Glutamatergic neuron (in vitro differentiated cells): Measurements from ENCODE around the gene NCAPH2. TPM values are rescaled to one million over a fixed set of nuclear protein-coding genes. Genes with fewer than 3 reads are reported as not detected.
"Not testable (repeated sequence)": the region's sequence is repeated elsewhere in the genome, so short reads cannot be mapped to it uniquely, and the experiment has no call there.

Experiments
- DNase-seq: peaks from one replicate; pipeline ENCODE4 v3.0.0; 2022
- H3K27ac Mint-ChIP-seq: one replicate; pipeline ENCODE4 v1.8.0; 2020; ENCODE audit warnings: mild to moderate bottlenecking, mixed read lengths, inconsistent platforms; ENCODE audit not compliant: unreplicated experiment
- H3K27me3 Mint-ChIP-seq: one replicate; pipeline ENCODE4 v1.8.0; 2020; ENCODE audit warnings: mild to moderate bottlenecking, moderate library complexity, mixed read lengths, inconsistent platforms; ENCODE audit not compliant: unreplicated experiment
- H3K36me3 Mint-ChIP-seq: one replicate; pipeline ENCODE4 v1.8.0; 2020; ENCODE audit warnings: mild to moderate bottlenecking, mixed read lengths, inconsistent platforms; ENCODE audit not compliant: unreplicated experiment
- H3K4me1 Mint-ChIP-seq: one replicate; pipeline ENCODE4 v1.8.0; 2020; ENCODE audit warnings: mild to moderate bottlenecking, low read depth, mixed read lengths, inconsistent platforms; ENCODE audit not compliant: unreplicated experiment
- H3K4me3 Mint-ChIP-seq: one replicate; pipeline ENCODE4 v1.8.0; 2020; ENCODE audit warnings: mild to moderate bottlenecking, mixed read lengths, inconsistent platforms; ENCODE audit not compliant: unreplicated experiment
- H3K9me3 Mint-ChIP-seq: one replicate; pipeline ENCODE4 v1.8.0; 2020; ENCODE audit warnings: mild to moderate bottlenecking, moderate library complexity, mixed read lengths, inconsistent platforms; ENCODE audit not compliant: unreplicated experiment
- CTCF ChIP-seq: fragments of 200-600 bp; sonication (generic); IDR thresholded peaks from one replicate; pipeline ENCODE4 v1.5.0; 2021; ENCODE audit not compliant: partially characterized antibody, unreplicated experiment
- total RNA-seq: library from RNA; stranded (reverse); fragmentation: NEBNext Ultra II Directional; extraction: Animal tissue kit (Norgen Biotek cat#: 25700); gene quantifications from one replicate; pipeline ENCODE4 v1.2.1, GENCODE V29; 2021; ENCODE audit not compliant: unreplicated experiment

The NCAPH2 gene
- total RNA-seq, 1 donor from 2014 or later: 52.9 TPM

GRCh38 chr22:50531962-50532674, 24.1 kb downstream of the NCAPH2 start:
- peak; percentile 70 for DNase-seq
- H3K9me3 Mint-ChIP-seq: peaks cover 12% of the 10 kb centered on the region
- peak overlapping the region; percentile 55 for H3K4me3 Mint-ChIP-seq
- H3K4me1 Mint-ChIP-seq: peaks cover 6% of the 10 kb centered on the region
- no peaks in the 10 kb centered on the region for H3K36me3 Mint-ChIP-seq
- peaks cover 23% of the 10 kb centered on the region for H3K27me3 Mint-ChIP-seq
- TF ChIP-seq CTCF: no peak
- H3K27ac Mint-ChIP-seq: no peak overlapping the region

DNA sequence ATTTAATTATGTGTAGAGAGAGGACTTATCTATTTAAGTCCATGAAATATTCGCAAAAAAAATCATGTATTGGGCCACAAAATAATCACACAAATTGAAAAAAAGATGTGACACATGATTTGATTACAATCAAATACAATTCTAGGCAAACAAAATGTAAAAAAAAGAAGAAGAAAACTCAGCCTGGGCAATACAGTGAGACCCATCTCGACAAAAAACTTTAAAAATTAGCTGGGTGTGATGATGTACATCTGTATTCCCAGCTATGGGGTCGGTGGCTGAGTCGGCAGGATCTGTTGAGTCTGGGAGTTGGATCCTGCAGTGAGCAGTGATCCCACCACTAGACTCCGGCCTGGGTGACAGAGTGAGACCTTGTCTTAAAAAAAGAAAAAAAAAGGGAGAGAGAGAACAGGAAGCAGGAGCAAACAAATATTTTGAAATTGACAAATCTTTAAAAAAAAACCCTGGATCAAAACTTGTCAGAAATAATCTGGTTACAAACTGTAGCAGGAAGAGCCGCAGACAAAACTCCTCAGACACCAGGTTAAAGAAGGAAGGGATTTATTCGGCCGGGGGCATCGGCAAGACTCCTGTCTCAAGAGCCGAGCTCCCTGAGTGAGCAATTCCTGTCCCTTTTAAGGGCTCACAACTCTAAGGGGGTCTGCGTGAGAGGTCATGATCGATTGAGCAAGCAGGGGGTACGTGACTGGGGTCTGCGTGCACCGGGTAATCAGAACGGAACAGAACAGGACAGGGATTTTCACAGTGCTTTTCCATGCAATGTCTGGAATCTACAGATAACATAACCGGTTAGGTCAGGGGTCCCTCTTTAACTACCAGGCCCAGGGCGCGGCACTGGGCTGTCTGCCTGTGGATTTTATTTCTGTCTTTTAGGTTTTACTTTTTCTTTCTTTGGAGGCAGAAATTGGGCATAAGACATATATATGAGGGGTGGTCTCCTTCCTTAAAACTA, 25.1 kb downstream of the NCAPH2 start:
- H3K27ac Mint-ChIP-seq: no peak overlapping the region
- H3K4me1 Mint-ChIP-seq: peaks cover 1% of the 10 kb centered on the region
- DNase-seq: no peak
- H3K4me3 Mint-ChIP-seq: peak overlapping the region; percentile 25
- no peak for TF ChIP-seq CTCF
- H3K27me3 Mint-ChIP-seq: peaks cover 13% of the 10 kb centered on the region
- H3K9me3 Mint-ChIP-seq: peaks cover 7% of the 10 kb centered on the region
- H3K36me3 Mint-ChIP-seq: no peaks in the 10 kb centered on the region

DNA sequence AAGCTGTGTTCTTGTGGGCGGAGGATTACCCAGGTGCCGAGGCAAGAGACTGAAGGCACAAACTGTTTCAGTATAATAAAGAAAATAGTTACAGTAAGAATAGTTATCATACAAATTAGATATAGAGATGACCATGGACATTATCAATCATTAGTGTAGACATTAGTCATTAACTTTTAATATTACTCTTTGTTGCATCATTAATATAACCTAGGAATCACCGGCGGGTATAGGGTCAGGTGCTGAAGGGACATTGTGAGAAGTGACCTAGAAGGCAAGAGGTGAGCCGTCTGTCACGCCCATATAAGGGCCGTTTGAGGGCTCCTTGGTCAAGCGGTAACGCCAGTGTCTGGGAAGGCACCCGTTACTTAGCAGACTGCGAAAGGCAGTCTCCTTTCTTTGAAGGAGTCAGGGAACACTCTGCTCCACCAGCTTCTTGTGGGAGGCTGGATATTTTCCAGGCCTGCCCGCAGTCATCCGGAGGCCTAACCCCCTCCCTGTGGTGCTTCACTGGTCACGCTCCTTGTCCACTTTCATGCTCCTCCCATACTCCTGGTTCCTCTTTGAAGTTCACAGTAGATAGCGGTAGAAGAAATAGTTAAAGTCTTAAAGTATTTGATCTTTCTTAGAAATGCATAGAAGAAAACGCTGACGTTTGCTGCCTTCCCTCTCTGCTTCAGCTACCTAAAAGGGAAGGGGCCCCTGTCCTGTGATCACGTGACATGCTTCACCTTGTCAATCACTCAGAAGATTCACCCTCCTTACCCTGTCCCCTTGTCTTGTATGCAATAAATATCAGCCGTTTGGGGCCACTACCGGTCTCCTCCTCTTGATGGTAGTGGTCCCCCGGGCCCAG, 26.1 kb downstream of the NCAPH2 start:
- H3K9me3 Mint-ChIP-seq, H3K4me3 Mint-ChIP-seq, H3K27ac Mint-ChIP-seq, H3K36me3 Mint-ChIP-seq, H3K4me1 Mint-ChIP-seq, DNase-seq: not testable (repeated sequence)
- H3K27me3 Mint-ChIP-seq: peaks cover 10% of the 10 kb centered on the region

DNA sequence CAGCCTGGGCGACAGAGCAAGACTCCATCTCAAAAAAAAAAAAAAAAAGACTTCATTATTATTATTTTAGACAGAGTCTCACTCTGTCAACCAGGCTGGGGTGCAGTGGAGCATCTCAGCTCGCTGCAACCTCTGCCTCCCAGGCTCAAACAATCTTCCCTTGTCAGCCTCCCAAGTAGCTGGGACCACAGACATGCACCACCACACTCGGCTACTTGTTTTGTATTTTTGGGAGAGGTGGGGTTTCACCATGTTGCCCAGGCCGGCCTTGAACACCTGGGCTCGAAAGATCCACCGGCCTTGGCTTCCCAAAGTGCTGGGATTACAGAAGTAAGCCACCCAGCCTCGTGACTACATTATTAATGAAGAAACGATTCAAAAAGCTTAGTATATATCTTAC, 27.1 kb downstream of the NCAPH2 start:
- no peaks in the 10 kb centered on the region for H3K4me1 Mint-ChIP-seq
- peaks cover 10% of the 10 kb centered on the region for H3K27me3 Mint-ChIP-seq
- TF ChIP-seq CTCF: no peak
- H3K9me3 Mint-ChIP-seq: peaks cover 2% of the 10 kb centered on the region
- no peaks in the 10 kb centered on the region for H3K36me3 Mint-ChIP-seq
- no peak for DNase-seq
- H3K27ac Mint-ChIP-seq: no peak overlapping the region
- no peak overlapping the region for H3K4me3 Mint-ChIP-seq

DNA sequence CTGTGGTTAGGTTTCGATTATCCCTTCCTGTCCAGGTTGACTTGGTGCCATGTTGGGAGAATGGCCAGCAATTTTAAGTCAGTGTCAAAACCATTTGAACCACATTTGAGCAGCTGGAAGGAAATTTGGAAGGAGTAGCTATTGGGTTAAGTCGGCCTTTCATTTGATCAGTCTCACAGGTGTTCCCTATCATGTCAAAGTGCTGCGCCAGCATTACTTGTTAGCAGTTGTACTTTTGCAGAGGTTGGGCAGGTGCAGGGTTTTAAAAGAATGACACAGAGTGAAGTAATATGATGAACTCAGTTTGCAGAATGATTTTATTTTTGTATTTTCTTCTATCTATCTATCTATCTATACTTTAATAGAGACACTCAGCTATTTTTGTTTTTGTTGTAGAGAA, 28.2 kb downstream of the NCAPH2 start:
- peaks cover 12% of the 10 kb centered on the region for H3K27me3 Mint-ChIP-seq

More for the DNA sequence above, 28.2 kb downstream of the NCAPH2 start:
- no peak for TF ChIP-seq CTCF
- Mint-ChIP-seq H3K4me1 (peaks cover 3% of the 10 kb centered on the region), H3K36me3 (no peaks in the 10 kb centered on the region), H3K9me3 (peaks cover 6% of the 10 kb centered on the region), H3K4me3 (no peak overlapping the region), H3K27ac (no peak overlapping the region)
- no peak for DNase-seq
